ENCODE measurements around the gene COL28A1. TPM values are rescaled to one million over a fixed set of nuclear protein-coding genes. Genes with fewer than 3 reads are reported as not detected.

Gene COL28A1
- total RNA-seq, 1 donor from 2014 or later: 1.1 TPM

DNA sequence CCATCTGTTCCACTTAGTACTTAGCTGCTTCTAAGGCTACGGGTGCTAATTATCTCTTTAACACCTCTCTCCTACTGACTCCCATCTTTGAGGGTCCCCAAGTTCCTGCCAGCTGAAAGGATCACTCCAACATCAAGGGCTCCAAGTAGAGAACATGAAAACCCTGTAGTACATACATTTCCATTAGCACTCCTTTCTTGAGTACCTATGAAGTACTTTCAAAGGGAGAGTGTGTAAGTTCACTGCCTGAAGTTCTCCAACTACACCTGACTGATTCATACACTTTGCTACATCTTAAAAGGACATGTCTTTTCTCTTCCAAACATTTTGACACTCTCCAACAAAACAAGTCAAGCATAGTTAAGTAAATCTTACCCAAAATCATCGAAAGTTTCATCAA lies 113.8 kb downstream of the COL28A1 start:
- H3K27me3 Mint-ChIP-seq (ENCODE audit: unreplicated experiment): no peaks in the 10 kb centered on the region
- H3K4me1 Mint-ChIP-seq (ENCODE audit: unreplicated experiment): peaks cover 7% of the 10 kb centered on the region

DNA sequence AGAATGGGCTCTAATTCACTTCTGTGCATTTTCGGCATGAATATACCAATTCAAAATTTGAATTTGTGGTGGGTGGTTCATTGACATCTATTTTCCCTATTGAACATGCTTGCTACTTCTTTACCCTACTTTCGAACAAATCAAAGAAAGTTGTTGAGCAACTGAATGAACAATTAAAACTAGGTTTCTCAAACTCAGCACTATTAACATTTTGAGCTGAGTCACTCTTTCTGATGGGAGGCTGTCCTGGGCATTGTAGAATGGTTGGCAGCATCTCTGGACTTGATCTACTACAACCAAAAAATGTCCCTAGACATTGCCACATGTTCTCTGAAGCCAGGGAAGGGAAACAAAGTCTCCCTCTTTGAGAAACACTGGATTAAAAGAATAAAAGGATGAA lies 116.7 kb downstream of the COL28A1 start:
- Mint-ChIP-seq H3K4me1 (ENCODE audit: unreplicated experiment) (no peaks in the 10 kb centered on the region), H3K9me3 (ENCODE audit: unreplicated experiment) (no peaks in the 10 kb centered on the region), H3K27ac (ENCODE audit: unreplicated experiment) (no peak overlapping the region), H3K4me3 (ENCODE audit: unreplicated experiment) (no peak overlapping the region), H3K27me3 (ENCODE audit: unreplicated experiment) (no peaks in the 10 kb centered on the region), H3K36me3 (ENCODE audit: unreplicated experiment) (no peaks in the 10 kb centered on the region)
- no peak for DNase-seq (ENCODE audit: extremely low spot score, unreplicated experiment)
- TF ChIP-seq, protein P1, sequence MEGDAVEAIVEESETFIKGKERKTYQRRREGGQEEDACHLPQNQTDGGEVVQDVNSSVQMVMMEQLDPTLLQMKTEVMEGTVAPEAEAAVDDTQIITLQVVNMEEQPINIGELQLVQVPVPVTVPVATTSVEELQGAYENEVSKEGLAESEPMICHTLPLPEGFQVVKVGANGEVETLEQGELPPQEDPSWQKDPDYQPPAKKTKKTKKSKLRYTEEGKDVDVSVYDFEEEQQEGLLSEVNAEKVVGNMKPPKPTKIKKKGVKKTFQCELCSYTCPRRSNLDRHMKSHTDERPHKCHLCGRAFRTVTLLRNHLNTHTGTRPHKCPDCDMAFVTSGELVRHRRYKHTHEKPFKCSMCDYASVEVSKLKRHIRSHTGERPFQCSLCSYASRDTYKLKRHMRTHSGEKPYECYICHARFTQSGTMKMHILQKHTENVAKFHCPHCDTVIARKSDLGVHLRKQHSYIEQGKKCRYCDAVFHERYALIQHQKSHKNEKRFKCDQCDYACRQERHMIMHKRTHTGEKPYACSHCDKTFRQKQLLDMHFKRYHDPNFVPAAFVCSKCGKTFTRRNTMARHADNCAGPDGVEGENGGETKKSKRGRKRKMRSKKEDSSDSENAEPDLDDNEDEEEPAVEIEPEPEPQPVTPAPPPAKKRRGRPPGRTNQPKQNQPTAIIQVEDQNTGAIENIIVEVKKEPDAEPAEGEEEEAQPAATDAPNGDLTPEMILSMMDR (IDR thresholded peaks at IDR 0.05): no peak

More for the DNA sequence above, 113.8 kb downstream of the COL28A1 start:
- Mint-ChIP-seq H3K4me3 (ENCODE audit: unreplicated experiment) (no peak overlapping the region), H3K27ac (ENCODE audit: unreplicated experiment) (no peak overlapping the region), H3K9me3 (ENCODE audit: unreplicated experiment) (no peaks in the 10 kb centered on the region), H3K36me3 (ENCODE audit: unreplicated experiment) (no peaks in the 10 kb centered on the region)
- DNase-seq (ENCODE audit: extremely low spot score, unreplicated experiment): no peak
- TF ChIP-seq, protein P1 (IDR thresholded peaks at IDR 0.05): no peak

DNA sequence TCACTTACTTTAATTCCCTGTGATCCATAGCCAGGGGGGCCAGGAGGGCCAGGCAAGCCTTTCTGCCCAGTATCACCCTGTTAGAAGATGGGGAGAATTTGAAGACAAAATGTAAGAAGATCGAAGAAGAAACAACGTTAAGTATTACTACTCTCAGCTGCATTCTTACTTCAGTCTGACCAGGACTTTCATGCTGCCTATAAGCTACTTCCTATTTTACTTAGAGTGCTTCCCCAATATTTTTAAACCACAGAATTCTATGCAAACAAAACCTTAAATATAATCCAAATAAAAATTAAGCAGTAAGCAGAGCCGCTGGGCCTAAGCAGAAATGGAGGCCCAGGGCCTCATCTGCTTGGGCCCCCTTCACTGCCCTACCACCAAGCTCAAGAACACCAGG lies 117.8 kb downstream of the COL28A1 start:
- no peak for DNase-seq (ENCODE audit: extremely low spot score, unreplicated experiment)
- Mint-ChIP-seq H3K27ac (ENCODE audit: unreplicated experiment) (no peak overlapping the region), H3K4me1 (ENCODE audit: unreplicated experiment) (no peaks in the 10 kb centered on the region), H3K27me3 (ENCODE audit: unreplicated experiment) (no peaks in the 10 kb centered on the region), H3K9me3 (ENCODE audit: unreplicated experiment) (no peaks in the 10 kb centered on the region), H3K36me3 (ENCODE audit: unreplicated experiment) (no peaks in the 10 kb centered on the region), H3K4me3 (ENCODE audit: unreplicated experiment) (no peak overlapping the region)
- TF ChIP-seq, protein P1 (IDR thresholded peaks at IDR 0.05): no peak

DNA sequence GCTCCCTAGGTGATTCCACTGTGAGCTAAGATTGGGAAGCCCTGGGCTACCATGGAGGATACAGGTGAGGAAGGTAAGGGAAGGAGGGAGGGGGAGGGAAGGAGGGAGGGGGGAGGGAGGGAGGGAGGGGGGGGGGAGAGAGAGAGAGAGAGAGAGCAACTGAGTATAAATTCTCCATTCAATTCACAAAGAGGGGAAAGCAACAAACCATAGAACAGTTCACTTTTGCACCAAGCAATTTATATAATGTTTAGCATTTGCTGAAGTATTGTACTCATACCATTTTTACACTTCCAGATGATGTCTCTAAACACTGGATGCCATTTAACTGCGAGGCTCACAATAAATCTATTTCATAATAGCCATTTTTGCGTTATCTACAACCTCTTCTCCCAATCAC lies 118.3 kb downstream of the COL28A1 start:
- Mint-ChIP-seq H3K4me1 (ENCODE audit: unreplicated experiment) (no peaks in the 10 kb centered on the region), H3K27ac (ENCODE audit: unreplicated experiment) (no peak overlapping the region), H3K9me3 (ENCODE audit: unreplicated experiment) (no peaks in the 10 kb centered on the region), H3K4me3 (ENCODE audit: unreplicated experiment) (no peak overlapping the region), H3K36me3 (ENCODE audit: unreplicated experiment) (no peaks in the 10 kb centered on the region), H3K27me3 (ENCODE audit: unreplicated experiment) (no peaks in the 10 kb centered on the region)
- DNase-seq (ENCODE audit: extremely low spot score, unreplicated experiment): no peak
- TF ChIP-seq, protein P1 (IDR thresholded peaks at IDR 0.05): no peak

DNA sequence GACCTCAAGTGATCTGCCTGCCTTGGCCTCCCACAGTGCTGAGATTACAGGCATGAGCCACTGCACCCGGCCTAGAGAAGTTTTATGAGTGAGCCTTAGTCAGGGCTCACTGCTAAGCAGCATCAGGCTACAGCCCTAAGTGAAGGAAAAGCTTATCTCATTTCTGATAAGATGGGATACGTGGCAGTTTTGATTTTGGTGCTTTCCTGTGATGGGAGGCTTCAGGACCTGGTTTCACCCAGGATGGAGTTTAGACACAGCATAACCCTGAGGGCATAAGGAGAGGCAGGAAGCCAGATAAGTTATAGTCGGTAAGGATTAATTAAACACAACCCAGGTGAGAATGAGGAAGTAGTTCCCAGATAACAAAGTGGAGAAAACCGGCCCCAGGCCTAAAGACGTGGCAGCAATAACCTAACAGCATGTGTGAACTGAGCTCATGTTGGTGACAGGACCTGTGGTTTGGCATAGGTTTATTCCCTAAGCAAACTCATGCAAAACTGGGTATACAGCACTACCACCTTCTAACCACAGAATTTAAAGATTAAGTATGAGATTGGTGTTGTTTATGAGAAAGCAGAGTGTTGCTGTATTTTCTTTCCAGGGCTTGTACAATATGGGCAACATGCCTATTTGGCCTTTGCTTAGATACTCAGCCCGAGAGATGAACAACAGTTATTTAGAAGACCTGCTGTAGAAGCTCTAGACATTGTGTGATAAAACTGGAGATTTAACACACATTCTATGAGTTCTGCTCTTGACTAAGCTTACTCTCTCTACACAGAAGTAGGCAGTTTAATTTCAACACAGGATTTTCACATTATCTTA lies 119.4 kb downstream of the COL28A1 start:
- H3K4me3 Mint-ChIP-seq (ENCODE audit: unreplicated experiment): no peak overlapping the region

More for the DNA sequence above, 119.4 kb downstream of the COL28A1 start:
- TF ChIP-seq, protein P1 (IDR thresholded peaks at IDR 0.05): no peak
- Mint-ChIP-seq H3K9me3 (ENCODE audit: unreplicated experiment) (no peaks in the 10 kb centered on the region), H3K27ac (ENCODE audit: unreplicated experiment) (no peak overlapping the region), H3K36me3 (ENCODE audit: unreplicated experiment) (no peaks in the 10 kb centered on the region), H3K4me1 (ENCODE audit: unreplicated experiment) (no peaks in the 10 kb centered on the region), H3K27me3 (ENCODE audit: unreplicated experiment) (peaks cover 3% of the 10 kb centered on the region)
- no peak for DNase-seq (ENCODE audit: extremely low spot score, unreplicated experiment)
